Measurements from ENCODE around the gene TTLL8. TPM values are rescaled to one million over a fixed set of nuclear protein-coding genes. Genes with fewer than 3 reads are reported as not detected.

TTLL8 gene
- total RNA-seq, result not detected in 2 replicates

GRCh38 chr22:50058061-50058905, at the start of gene TTLL8:
TTLL8 (minus strand) TSS chr22:50058298.

GRCh38 chr22:50089682-50090411, 31.7 kb upstream of the TTLL8 start, which contains the start of gene MOV10L1:
MOV10L1 (plus strand) TSS chr22:50090006; CDS start chr22:50090089, 83 bp downstream.

GRCh38 chr22:50085211-50085972, 27.3 kb upstream of the TTLL8 start, which contains the start of gene MLC1:
MLC1 (minus strand) TSS chr22:50085426; CDS start chr22:50084902, 524 bp downstream.

GRCh38 chr22:50012211-50013181, 45.6 kb downstream of the TTLL8 start, which contains the start of gene IL17REL:
IL17REL (minus strand) TSS chr22:50012765; CDS start chr22:50012646, 119 bp downstream.

Other genes with a start within 250 kb of the TTLL8 start
- 27.0 and 35.7 TPM in 2 replicates for gene BRD1, start 230.4 kb downstream of the TTLL8 start, total RNA-seq
- gene ZBED4, start 204.5 kb downstream of the TTLL8 start, total RNA-seq, result 9.8 and 22.7 TPM in 2 replicates
- gene ALG12, start 139.9 kb downstream of the TTLL8 start, total RNA-seq, result 21.9 and 23.2 TPM in 2 replicates
- gene CRELD2, start 139.7 kb downstream of the TTLL8 start, total RNA-seq, result 136 and 159 TPM in 2 replicates
- gene PIM3, start 97.5 kb downstream of the TTLL8 start, total RNA-seq, result 28.2 and 34.4 TPM in 2 replicates
- gene IL17REL, start 45.5 kb downstream of the TTLL8 start, total RNA-seq, result 0.09 TPM in 1 of 2 replicates, not detected in the other
- gene MLC1, start 27.1 kb upstream of the TTLL8 start, total RNA-seq, result 0.18 and 0.59 TPM in 2 replicates
- gene MOV10L1, start 31.7 kb upstream of the TTLL8 start, total RNA-seq, result 2.1 and 14.8 TPM in 2 replicates
- gene PANX2, start 112.4 kb upstream of the TTLL8 start, total RNA-seq, result 1.5 and 2.0 TPM in 2 replicates
- gene TRABD, start 127.6 kb upstream of the TTLL8 start, total RNA-seq, result 19.9 and 32.9 TPM in 2 replicates
- gene SELENOO, start 142.7 kb upstream of the TTLL8 start, total RNA-seq, result 22.7 and 24.3 TPM in 2 replicates
- 29.7 and 36.2 TPM in 2 replicates for gene TUBGCP6, start 186.7 kb upstream of the TTLL8 start, total RNA-seq
- gene HDAC10, start 193.0 kb upstream of the TTLL8 start, total RNA-seq, result 38.6 and 52.5 TPM in 2 replicates
- gene MAPK12, start 203.4 kb upstream of the TTLL8 start, total RNA-seq, result 44.8 and 46.6 TPM in 2 replicates
- 3.6 and 7.2 TPM in 2 replicates for gene MAPK11, start 212.1 kb upstream of the TTLL8 start, total RNA-seq
- 185 and 257 TPM in 2 replicates for gene PLXNB2, start 249.3 kb upstream of the TTLL8 start, total RNA-seq

Data from smooth muscle cell of the umbilical artery (primary cell).